HG03565 (cell line): ENCODE measurements around the gene RPN2.

Experiments
- ATAC-seq: cut with Tn5 transposase; IDR thresholded peaks from one replicate; pipeline ENCODE4 v1.9.1; 2021; ENCODE audit warnings: mild to moderate bottlenecking, moderate library complexity; ENCODE audit not compliant: unreplicated experiment

RPN2 gene

GRCh38 chr20:37261714-37262113, 82.6 kb downstream of the RPN2 start, which contains the start of gene GHRH:
Gene GHRH, minus strand, starts transcription at chr20:37261814. Its CDS starts 4,925 bp downstream, at chr20:37256889.
- no peak for ATAC-seq

GRCh38 chr20:37262505-37262904, 83.4 kb downstream of the RPN2 start:
- no peak for ATAC-seq

- ATAC-seq = no peak
These were observed 84.6 kb downstream of the RPN2 start for GRCh38 chr20:37263686-37264085.

GRCh38 chr20:37265152-37265551, 86.0 kb downstream of the RPN2 start:
- no peak for ATAC-seq

- no peak for ATAC-seq
These were observed 88.0 kb downstream of the RPN2 start for GRCh38 chr20:37266940-37267666.

- no peak for ATAC-seq
These were observed 88.7 kb downstream of the RPN2 start for GRCh38 chr20:37267667-37268313.

- peak; percentile 49 for ATAC-seq
These were observed 91.7 kb downstream of the RPN2 start for GRCh38 chr20:37270576-37271420.

GRCh38 chr20:37271421-37271768, 92.3 kb downstream of the RPN2 start:
- ATAC-seq = no peak

GRCh38 chr20:37273988-37274387, 94.9 kb downstream of the RPN2 start:
- ATAC-seq = no peak

GRCh38 chr20:37274851-37275524, 95.9 kb downstream of the RPN2 start:
- ATAC-seq = no peak

GRCh38 chr20:37276494-37277252, 97.5 kb downstream of the RPN2 start:
- ATAC-seq = no peak

GRCh38 chr20:37277253-37277593, 98.1 kb downstream of the RPN2 start:
- ATAC-seq = no peak

- no peak for ATAC-seq
These were observed 99.9 kb downstream of the RPN2 start for GRCh38 chr20:37278966-37279590.

- no peak for ATAC-seq
These were observed 100.7 kb downstream of the RPN2 start for GRCh38 chr20:37279820-37280219.

GRCh38 chr20:37280403-37280802, 101.3 kb downstream of the RPN2 start:
- no peak for ATAC-seq

- ATAC-seq = no peak
These were observed 103.4 kb downstream of the RPN2 start for GRCh38 chr20:37282556-37282955.

GRCh38 chr20:37283530-37284195, 104.5 kb downstream of the RPN2 start:
- no peak for ATAC-seq

- no peak for ATAC-seq
These were observed 105.6 kb downstream of the RPN2 start for GRCh38 chr20:37284691-37285161.

GRCh38 chr20:37285664-37286374, 106.7 kb downstream of the RPN2 start:
- ATAC-seq = no peak
